IPS-11a (cell line): Measurements from ENCODE around the gene GPR4.
"Not testable (repeated sequence)": the region's sequence is repeated elsewhere in the genome, so short reads cannot be mapped to it uniquely, and the experiment has no call there.

Experiments used
- H3K4me3 ChIP-seq: one replicate; pipeline ENCODE4 v1.5.1; 2013; ENCODE audit warnings: low read depth, low read length, control low read depth

Gene GPR4

DNA sequence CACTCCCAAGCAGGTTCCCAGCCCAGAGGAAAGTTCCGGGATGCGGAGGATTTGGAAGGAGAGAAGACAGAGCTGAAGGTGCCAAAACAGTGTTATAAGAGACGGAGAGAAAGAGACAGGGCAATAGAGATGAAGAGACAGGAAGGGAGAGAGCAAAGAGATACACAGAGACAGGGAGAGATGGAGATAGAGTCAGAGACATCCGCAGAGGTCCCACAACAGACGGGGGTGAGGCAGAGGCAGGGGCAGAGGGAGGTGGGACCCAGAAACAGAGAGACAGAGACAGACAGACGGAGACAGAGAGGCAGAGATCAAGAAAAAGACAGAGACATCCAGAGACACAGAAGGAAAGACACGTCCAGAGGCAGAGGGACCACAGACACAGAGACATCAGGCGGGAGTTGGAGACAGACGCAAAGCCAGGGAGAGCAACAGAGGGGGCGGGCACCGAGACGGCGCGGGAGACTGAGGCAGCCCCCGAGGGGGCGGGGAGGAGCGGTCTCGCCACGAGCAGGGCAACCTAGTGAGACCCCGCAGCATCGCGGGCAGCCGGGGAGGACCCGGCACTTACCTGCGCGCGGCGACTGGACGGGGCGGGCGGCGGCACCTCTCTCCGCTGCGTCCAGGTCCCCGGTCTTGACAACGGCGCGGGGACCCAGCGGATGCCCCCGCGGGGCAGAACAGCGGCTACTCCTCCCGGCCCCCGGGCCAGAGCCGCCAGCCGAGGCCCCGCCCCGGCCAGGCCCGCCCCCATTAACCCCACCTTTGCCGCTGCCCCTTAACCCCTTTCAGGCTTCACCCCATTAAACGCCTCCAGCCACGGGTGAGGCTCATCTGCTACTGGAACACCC is at the start of gene GPR4:
TSS of gene GPR4 (minus strand) at position 689 of the 851 bp plus-strand sequence. CDS start 10,346 bp downstream, outside the sequence.
- H3K4me3 ChIP-seq: peak within 1 kb of the TSS; percentile 13

DNA sequence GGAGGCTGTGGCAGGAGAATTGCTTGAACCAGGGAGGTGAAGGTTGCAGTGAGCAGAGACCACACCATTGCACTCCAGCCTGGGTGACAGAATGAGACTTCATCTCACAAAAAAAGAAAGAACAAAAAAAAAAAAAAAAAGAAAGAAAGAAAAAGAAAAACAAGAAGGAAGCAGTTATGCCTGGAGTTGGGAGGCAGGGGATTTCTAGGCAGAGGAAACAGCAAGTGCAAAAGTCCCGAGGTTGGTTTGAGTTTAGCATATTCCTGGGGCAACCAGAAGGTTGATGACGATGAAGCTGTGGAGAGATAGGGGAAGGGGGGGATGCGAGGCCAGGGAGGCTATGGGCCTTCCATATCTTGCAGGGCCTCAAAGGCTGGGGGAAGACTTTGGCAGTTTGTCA is 48.7 kb upstream of the GPR4 start:
- H3K4me3 ChIP-seq: no peak overlapping the region

DNA sequence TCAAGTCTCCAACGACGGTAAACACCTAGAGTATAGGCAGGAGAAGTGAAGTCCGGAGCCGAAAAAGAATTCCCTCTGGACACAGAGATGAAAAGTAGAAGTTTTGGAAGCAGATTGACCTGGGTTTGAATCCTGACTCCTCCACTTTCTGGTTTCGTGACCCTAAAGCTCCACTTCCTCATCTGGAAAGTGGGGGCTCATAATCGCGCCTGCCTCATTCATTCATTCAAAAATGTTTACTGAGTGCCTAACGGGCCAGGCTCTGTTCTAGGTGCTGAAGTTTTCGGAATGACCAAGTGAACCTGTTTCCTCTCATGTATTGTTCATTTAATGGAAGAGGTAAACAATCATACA is 44.3 kb upstream of the GPR4 start:
- no peak overlapping the region for H3K4me3 ChIP-seq

DNA sequence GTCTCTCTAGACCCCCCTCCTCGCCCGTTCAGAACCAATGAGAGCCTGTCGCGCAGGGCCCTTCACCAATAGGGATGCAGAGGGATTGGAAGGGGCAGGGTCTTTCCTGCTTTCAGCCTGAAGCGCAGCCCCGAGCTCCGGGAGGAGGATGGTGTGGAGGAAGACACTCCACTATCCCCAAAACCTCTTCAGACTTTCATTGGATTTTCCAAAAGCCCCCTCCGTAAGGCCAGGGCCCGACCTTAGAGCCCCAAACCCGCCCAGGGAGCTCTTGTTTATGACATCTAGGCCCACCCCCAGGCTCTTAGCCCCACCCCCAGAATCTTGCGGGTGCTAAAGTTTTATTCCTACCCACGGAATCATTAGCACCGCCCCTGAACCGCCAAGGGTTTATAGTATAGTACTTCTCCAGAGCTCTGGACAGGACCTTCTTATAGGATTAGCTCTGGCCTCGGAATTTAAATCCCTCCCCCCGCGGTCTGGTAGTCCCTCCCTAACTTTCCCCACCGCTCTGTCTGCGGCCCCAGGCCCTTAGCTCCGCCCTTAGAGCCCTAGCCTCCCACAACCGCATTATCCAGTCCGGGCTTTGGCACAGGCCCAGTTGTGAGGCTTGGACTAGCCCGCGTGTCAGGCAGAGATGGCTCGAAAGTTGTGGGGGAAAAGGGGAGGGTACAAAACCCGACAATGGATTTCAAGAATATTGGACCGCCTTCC is 43.8 kb upstream of the GPR4 start:
- peak overlapping the region; percentile 17 for H3K4me3 ChIP-seq

DNA sequence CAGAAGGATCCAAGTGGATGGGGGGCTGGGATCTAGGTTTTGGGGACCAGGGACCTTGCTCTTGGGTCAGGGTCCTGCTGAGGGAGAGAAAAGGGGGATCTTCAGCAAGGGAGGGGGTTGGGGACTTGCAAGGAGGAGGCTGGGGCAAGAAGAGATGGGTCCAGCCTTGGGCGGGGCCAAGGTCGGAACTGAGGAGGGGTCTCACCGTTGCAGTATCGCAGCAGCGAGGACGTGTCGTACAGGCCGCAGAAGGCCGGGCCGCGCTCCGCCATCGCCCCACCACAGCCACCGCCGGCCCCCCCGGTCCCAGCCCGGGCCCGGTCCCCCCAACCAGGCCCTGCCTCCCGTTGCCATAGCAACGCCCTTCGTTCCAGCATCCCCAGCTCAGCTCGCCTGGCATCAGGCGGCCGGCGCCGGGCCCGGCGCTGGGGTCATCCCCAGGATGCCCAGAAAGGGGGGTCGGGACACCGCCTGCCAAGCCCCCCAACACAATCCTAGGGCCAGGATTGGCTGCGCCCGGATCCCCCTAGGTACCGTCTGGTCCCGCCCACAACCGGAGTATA is 43.1 kb upstream of the GPR4 start:
- no peak overlapping the region for H3K4me3 ChIP-seq

DNA sequence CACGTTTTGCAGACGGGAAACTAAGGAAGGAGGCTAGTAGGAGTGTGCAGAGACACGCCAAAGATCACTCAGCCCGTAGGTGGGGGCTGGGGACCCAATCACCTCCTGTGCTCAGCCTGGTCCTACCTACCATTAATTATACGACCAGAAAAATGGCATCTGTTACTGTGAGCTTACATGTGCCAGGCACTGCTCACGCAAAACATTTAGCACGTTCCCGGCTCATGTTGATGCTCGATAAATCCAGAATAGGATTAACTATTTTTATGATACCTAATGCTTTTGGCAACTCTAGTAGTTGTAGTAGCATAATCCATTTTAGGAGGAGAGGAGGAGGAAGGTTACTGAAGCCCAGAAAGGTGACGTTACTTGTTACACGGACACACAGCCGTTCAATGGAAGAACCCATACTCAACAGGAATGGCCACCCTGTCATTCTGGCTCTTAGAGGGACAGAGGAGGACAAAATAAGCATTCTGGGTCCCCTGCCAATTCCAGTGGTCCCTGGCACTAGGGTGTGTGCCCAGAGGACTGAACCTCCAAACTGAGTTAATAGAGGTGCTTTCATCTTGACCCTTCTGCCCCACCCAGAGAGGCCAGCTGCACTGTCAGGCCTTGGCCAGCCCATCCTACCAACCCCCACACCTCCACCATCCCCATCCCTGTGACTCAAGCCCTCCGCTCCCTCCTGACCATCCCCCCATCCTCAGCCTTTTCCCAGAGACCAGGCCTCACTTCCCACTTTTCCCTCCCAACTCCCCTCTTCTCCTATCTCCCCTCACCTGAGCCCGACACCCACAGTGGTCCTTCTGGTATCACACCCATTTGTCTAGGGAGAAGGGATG is 42.1 kb upstream of the GPR4 start:
- H3K4me3 ChIP-seq: peak overlapping the region; percentile 60

DNA sequence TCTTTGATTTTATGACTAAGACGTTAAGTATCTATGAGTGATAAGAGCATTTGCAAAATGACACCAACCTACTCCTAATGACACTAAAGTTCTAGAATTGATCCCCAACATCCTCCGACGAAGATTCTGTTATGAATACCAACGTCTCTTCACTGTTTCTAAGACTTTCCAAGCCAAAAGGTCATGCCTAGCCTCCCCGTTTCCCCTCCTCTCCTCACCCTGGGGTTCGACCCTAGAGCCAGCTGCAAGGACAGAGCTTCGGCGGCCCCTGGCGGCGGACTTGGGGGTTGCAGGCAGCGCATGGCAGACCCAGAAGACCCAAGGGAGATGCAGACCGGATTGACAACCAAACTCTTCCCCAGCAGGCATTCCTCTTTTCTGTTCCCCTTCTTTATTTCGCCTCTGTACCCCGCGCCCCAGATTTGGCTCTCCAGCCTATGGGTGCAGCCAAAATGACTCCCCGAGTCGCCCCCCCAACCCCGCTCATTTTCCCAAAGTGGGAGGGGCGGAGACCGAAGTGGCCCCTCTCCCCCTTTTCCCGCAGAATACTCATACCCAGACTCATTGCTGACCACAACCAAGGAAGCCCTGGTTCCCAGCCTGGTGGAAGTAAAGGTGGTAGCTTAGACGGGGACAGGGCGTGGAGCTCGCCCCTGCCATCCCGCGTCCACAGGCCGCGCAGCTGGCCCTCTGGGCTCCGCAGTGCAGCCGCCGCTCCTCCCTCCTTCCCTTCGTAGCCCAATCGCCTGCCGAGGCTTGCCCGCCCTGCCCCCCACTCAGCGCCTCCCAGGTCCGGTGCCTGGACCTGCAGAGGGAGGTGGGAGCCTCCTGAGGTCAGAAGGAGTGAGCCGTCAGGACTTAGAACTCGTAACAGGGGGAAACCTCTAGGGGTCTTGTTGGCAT is 41.3 kb upstream of the GPR4 start:
- H3K4me3 ChIP-seq: peak overlapping the region; percentile 60

DNA sequence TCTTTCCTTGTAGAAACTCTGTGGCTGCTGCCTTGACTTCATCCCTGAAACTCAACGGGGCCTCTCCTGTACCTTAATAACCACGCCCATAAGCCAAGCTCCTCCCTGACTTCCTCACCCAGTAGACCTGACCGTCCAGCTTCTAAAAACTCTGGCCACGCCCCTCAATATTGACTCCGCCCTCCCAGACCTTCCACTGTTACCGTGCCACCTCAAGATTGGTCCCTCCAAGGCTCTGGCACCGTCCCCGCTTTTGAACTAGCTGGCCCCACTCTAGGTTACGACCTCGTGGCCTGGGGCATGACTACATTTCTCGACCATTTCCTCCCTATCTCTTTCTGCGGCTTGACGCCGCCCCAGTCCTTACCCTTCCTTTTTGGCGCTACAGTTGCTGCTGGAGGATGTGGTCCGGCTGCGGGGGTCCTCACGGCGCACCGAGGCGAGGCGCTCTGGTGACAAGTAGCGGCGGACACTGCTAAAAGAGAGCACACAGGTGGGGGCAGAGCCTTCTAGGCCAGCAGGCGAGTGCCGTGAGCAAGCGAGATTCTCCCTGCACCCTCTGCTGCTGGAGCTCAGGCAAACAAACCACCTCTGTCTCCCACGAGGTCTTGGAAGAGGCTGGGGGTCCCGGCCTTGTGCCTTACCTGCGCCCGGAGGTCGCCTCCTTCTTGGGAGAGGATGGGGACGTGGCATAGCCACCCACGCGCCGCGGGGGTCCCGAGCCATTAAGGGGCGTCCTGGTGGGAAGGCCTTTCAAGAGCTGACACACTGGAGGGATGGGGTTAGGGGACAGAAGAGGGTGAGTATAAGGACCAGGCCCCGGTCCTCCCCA is 39.5 kb upstream of the GPR4 start:
- H3K4me3 ChIP-seq: peak overlapping the region; percentile 25

DNA sequence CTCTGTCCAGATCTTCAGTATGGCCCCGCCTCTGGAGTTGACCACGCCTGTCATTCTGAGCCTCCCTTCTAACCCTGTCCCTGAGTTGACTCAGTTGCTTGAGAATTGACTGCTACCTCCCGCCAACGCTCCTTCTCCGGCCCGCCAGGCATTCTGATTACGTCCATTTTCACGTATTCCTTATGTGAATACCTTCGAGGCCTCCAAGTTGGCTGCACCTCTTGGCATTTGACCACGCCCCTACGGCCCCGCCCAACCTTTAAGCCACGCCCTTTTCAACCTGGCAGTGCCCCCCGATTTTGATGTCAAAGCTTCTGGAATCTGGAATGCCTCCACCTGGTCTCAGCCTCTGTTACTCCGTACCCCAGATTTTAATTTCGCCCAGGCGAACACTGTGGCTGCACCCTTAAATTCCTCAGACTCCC is 38.8 kb upstream of the GPR4 start:
- H3K4me3 ChIP-seq: peak overlapping the region; percentile 8

DNA sequence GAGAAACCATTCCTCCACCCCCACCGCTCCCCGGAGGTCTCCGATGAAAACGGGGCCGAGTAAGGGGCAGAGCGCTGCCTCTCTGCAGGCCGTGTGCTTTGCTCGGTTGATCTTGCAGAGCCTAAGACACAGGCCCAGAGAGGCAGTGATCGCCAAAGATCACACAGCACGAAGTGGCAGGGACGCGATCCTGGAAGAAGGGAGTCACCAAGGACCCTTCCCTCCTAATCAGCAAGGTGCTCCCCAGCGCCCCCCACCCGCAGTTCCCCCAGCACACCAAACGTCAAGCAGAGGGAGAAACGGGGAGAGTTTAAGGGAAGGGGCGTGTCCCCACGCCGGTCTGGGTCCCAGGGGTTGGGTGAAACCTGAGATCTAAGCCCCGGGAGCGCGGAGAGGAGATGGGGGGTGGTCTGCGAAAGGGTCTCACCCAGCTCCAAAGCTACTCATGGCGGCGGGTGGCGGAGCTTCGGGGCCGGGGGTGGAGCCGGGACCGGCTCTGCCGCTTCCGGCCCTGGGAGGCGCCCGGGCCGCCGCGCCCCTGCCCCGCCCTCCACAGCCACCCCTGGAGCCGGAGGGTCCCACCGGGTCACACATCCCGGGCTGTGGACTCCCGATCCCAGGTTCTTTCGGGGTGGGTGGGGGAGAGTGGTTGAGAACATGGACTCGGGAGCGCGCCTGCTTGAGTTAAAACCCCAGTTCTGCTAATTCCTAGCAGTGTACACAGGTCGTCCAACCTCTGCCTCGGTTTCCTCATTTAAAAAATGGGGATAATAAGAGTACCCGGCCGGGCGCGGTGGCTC is 37.1 kb upstream of the GPR4 start, which contains the start of gene EML2:
TSS of gene EML2 (minus strand) at position 468 of the 800 bp plus-strand sequence. CDS start at position 447, 21 bp downstream.
- peak within 1 kb of the TSS; percentile 54 for H3K4me3 ChIP-seq

DNA sequence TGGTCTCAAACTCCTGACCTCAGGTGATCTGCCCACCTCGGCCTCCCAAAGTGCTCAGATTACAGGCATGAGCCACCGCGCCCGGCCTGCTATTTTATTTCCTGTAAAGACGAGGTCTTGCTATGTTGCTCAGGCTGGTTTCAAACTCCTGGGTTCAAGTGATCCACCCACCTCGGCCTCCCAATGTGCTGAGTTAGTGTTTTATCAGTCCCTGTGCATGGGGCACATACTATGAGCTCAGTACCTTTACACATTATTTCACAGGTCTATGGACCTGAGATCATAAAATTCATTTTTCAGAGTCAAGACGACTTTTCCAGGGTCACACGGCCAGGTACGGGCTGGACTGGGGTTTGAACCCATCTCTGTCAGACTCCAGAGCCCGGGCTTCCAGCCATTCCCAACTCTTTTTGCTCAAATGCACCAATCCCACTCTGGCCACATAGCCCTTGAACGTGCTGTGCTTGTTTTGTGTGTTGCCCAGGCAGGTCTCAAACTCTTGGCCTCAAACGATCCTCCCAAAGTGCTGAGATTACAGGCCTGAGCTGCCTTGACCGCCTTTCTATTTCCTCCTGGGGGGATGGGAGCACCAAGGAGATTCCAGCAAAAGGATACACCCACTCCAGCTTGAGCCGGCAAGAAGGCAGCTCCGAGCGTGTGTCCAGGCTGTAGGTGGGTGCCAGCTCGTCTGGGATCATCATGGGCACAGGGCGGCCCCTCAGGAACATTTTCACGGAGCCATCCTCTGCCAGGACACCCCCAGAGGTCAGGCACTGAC is 36.1 kb upstream of the GPR4 start:
- H3K4me3 ChIP-seq: peak overlapping the region; percentile 54

DNA sequence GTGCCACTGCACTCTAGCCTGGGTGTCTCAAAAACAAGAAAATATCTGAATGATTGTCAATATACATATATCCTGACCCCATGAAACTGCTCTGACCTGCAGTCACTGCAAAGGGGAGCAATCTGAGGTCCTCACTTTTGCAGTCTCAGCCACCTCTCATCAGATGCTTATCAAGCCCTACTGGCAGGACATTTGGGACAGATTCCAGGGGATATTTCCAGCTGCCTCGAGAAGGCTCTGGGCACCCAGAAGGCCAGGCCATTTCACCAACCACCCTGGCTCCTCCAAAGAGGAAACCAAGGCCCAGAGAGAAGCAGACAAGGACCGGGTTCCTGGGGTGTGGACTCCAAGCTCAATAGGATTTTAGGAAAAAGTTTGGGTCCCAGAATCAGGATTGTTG is 34.9 kb upstream of the GPR4 start:
- no peak overlapping the region for H3K4me3 ChIP-seq

DNA sequence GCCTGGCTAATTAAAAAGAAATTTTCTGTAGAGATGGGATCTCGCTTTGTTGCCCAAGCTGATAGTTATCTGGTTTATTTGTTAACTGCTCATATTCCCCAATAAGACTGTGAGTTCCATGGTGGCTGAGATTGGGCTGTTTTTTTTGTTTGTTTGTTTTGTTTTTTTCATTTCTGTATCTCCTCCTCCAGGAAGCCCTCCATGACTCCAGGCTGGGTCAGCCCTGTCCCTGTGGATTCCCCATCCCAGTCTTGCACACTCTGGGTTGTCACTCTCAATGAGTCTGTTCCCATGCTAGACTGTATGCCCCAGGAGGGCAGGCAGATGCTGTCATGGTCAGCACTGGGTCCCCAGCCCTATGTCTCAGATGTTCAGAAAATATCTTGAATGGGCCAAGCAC is 34.3 kb upstream of the GPR4 start:
- no peak overlapping the region for H3K4me3 ChIP-seq

DNA sequence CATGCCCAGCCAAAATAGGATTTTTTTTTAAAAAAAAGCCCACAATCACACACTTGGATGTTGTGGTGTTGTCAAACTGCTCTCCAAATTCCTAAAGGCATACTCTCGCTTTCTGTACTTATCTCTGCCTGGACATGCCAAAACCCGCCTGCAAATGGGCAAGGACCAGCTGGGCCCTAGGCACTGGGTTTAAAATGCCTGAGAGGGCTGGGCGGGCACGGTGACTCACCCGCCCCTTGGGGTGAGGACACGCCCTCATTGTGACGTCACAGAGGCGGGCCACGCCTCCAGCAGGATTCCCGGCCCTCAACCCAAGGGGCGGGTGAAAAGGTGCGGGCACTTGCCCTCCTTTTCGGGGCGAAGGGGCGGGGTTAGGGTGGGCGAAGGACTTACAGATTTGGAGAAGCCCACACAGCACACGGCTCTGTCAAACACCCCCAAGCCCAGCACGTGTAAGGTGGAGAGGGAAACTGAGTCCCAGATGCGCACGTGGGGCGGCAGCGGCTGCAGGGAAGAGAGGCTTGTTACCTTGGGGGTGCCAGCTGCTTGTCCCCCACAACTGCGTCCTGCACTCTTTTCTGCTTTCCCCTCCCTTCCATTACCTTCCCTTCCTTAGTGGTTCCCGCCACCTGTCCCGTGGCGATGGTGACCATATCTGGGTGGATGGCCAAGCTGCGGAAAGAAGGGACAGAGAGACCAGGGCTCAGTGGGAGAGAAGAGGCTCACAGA is 30.6 kb upstream of the GPR4 start:
- H3K4me3 ChIP-seq: no peak overlapping the region

DNA sequence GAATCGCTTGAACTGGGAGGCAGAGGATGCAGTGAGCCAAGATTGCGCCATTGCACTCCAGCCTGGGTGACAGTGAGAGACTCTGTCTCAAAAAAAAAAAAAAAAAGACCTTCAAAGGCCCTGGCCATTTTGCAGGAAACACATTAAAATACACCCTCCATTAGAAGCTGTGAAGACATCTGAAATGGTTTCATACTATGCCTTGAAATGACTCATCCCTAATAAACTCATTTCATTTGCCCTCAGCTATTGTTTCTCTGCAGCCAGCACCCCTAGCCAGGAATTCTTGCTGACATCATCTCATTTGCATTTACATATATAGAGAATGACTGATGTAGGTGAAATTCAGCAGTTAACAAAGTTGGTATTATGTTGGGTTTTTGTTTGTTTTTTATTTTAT is 28.5 kb upstream of the GPR4 start:
- no peak overlapping the region for H3K4me3 ChIP-seq

DNA sequence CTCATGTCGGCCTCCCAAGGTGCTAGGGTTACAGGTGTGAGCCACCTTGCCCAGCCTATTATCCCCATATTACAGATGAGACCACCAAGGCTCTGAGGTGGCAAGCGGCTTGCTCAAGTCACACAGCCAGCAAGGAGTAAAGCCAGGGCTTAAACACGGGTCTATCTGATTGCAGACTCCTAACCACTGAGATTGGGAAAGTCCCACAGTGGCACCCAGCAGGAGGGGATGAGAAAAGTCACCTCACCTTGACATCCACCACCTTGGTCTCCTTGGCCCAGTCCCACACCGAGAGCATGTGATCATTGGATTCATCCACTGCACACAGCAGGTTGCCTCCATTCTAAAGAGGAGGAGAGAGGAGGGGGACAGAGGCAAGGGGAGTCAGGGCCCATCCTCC is 27.7 kb upstream of the GPR4 start:
- H3K4me3 ChIP-seq: no peak overlapping the region

DNA sequence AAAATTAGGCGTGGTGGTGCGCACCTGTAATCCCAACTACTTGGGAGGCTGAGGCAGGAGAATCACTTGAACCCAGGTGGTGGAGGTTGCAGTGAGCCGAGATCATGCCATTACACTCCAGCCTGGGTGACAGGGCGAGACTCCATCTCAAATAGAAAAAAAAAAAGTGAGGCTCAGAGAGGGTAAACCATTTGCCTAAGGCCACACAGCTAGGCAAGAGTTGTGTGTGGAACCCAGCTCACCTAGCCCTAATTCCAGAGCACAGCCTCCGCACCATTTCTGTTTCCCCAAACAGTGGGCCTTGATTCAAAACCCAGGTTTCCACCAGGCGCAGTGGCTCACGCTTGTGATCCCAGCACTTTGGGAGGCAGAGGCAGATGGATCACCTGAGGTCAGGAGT is 26.2 kb upstream of the GPR4 start:
- not testable (repeated sequence) for H3K4me3 ChIP-seq
